ENCODE data around the gene ANKRD55.
A peak's percentile ranks its signal among the peaks of the same experiment; 100 is the strongest.

The ANKRD55 gene

GRCh38 chr5:56054666-56055065, 178.5 kb downstream of the ANKRD55 start:
- Mint-ChIP-seq H3K4me3 (no peak overlapping the region), H3K27ac (no peak overlapping the region), H3K4me1 (peaks cover 66% of the 10 kb centered on the region), H3K9me3 (peaks cover 14% of the 10 kb centered on the region), H3K36me3 (ENCODE audit: low read depth) (peaks cover 3% of the 10 kb centered on the region), H3K27me3 (peaks cover 2% of the 10 kb centered on the region)
- no peak for DNase-seq
- ATAC-seq = no peak

- peaks cover 1% of the 10 kb centered on the region for H3K27me3 Mint-ChIP-seq
- H3K36me3 Mint-ChIP-seq (ENCODE audit: low read depth) = peaks cover 3% of the 10 kb centered on the region
- peaks cover 14% of the 10 kb centered on the region for H3K9me3 Mint-ChIP-seq
- H3K4me1 Mint-ChIP-seq = peaks cover 58% of the 10 kb centered on the region
- ATAC-seq (no peak), DNase-seq (no peak)
- no peak overlapping the region for H3K4me3 Mint-ChIP-seq
- no peak overlapping the region for H3K27ac Mint-ChIP-seq
These were observed 179.8 kb downstream of the ANKRD55 start for GRCh38 chr5:56053363-56053762.

- H3K27ac Mint-ChIP-seq = no peak overlapping the region
These were observed 180.4 kb downstream of the ANKRD55 start for GRCh38 chr5:56052735-56053134.

GRCh38 chr5:56050551-56051255, 182.4 kb downstream of the ANKRD55 start:
- Mint-ChIP-seq H3K9me3 (peaks cover 18% of the 10 kb centered on the region), H3K27me3 (no peaks in the 10 kb centered on the region), H3K4me1 (peaks cover 33% of the 10 kb centered on the region), H3K36me3 (ENCODE audit: low read depth) (peaks cover 4% of the 10 kb centered on the region), H3K4me3 (peak overlapping the region; percentile 22), H3K27ac (peak overlapping the region; percentile 59)
- ATAC-seq (no peak), DNase-seq (no peak)

More at GRCh38 chr5:56052735-56053134, 180.4 kb downstream of the ANKRD55 start:
- Mint-ChIP-seq H3K4me3 (no peak overlapping the region), H3K4me1 (peaks cover 53% of the 10 kb centered on the region), H3K9me3 (peaks cover 14% of the 10 kb centered on the region), H3K27me3 (no peaks in the 10 kb centered on the region), H3K36me3 (ENCODE audit: low read depth) (peaks cover 2% of the 10 kb centered on the region)
- no peak for DNase-seq
- ATAC-seq = no peak
